SIG-M5 treated with dmso at 0.1 percent for 504 hours (cell line): ENCODE measurements around the gene PHLDB3.
"Not testable (repeated sequence)": the region's sequence is repeated elsewhere in the genome, so short reads cannot be mapped to it uniquely, and the experiment has no call there.

ENCODE experiments used
- DNase-seq: peaks from one replicate; lab custom pipeline; 2025; ENCODE audit not compliant: unreplicated experiment; lab: John Stamatoyannopoulos, UW

PHLDB3 gene

DNA sequence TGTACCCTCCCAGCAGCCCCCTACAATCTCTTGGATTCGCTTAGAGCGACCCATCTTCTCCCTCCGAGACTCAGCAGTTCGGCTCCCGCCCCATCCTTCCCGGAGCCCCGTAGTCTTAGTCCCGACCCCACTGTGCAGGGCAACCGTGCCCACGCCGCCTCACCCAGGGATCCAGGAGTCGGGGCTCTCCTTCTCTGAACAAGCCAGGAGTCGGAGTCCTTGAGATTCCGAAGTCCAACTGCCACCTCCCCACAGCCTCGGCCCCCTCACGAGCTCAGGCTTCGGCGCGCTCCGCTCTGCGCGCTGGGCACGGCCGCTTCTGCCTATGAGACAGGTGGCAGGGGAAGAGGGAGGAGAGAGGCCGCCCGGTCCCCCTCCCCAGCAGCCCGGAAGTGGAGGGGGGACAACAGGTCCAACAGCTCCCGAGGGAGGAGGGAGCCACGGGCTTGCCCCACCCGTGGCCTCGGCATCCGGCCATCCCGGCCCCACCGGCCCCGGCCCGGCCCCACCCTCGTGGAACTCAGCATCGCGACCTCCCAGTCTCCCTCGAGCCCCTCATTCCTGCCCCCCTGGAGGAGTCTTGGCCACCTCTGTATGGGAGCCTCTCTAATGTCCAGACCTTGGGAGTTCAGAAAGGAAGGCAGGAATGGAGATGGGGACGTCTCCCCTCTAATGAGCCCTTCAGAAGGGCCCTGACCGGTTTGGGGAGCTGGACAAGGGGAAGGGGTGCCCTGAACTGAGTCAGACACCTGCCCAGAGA, at the start of gene PHLDB3:
TSS of gene PHLDB3 (minus strand) at position 321 of the 760 bp plus-strand sequence. CDS start 628 bp downstream, outside the sequence.
- DNase-seq: no peak

DNA sequence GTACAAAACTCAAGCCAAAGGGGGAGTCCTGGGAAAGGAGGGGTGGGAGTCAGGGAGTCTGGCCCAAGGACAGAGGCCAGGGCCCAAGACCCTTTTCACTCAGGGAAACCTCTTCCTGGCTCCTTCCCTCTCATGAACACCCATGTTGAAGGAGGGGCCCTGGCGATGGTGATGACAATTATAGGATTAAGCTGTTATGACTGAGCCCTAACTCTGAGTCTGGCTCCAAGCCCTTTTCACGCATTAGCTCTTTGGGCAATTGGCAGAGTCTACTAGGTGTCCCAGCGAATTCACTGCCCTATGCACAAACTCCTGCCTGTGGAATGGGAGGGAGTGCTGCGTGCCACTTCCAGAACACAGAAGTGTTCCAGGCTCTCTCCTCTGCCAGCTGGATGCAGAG, 49.1 kb upstream of the PHLDB3 start:
- no peak for DNase-seq

DNA sequence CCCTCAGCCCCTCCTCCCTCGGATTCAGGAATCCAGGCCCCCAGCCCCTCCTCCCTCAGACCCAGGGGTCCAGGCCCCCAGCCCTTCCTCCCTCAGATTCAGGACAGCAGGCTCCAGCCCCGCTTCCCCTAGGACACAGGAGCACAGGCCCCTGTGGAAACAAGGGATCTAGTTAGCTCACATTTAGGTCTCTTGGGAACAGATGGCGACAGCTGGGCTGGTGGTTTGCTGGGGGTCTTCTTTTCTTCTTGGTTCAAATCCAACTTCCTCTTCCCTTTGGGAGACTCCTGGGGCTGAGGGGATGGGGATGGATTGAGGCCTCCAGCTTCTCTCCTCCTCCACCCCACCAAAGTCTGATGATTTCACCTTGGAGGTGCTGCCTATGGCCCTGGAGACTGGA, 48.1 kb upstream of the PHLDB3 start:
- no peak for DNase-seq

DNA sequence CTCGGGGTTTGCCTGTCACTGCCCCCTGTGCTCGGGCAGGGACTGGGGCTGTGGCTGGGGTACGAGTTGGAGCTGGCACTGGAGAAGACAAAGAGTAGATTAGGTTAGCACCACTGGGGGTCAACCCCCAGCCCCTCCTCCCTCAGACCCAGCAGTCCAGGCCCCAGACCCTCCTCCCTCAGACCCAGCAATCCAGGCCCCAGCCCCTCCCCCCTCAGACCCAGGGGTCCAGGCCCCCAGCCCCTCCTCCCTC, 47.6 kb upstream of the PHLDB3 start:
- DNase-seq: no peak

DNA sequence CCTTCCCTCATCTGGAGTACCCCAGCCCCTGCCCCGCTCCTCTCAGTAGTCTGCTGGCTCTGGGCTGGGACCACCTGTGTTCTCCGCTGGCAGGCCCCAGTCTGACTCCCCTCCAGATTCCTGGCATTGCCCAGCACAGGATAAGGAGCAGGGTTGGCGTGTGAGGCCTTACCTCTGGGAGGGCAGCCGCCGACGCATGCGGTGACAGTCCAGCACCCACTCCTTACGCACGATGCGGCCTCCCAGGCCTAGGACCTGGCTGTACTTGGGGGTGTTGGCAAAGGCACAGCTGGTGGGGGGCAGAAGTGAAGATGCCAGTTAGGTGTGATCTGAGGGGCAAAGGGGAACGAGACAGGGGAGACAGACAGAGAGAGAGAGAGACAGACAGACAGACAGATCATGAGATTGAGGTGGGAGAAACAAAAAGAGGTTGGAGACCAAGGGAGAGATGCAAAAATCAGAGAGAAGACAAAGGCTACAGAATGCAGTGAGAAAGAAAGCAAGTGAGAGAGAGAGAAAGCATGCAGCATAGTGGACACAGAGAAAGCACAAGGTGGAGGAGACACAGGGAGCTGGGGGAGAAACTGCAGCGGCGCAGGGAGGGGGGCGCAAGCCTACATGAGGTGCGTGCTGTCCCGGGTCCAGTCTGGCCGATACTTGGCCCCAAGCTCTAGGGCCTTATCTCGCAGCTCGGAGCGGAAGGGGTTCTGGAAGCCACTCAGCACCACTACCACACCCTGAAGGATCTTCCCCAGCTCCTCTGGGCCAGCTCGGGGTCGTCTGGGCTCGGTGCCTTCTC, 47.1 kb upstream of the PHLDB3 start:
- no peak for DNase-seq

DNA sequence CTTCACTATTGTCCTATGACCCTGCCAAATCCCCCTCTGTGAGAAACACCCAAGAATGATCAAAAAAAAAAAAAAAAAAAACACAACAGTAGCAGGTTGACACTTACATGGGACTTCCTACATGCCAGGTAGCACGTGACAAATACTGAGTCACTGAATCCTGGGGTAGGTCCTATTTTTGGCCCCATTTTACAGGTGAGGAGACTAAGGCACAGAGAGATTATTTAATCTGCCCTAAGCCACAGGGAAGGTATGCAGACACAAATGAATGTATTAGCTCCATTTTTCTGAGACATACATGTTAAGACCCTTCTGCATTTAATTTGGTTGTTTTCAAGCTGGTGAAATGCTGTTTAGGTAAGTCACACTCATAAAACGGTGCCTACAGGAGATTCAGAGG, 44.2 kb upstream of the PHLDB3 start:
- DNase-seq: no peak

DNA sequence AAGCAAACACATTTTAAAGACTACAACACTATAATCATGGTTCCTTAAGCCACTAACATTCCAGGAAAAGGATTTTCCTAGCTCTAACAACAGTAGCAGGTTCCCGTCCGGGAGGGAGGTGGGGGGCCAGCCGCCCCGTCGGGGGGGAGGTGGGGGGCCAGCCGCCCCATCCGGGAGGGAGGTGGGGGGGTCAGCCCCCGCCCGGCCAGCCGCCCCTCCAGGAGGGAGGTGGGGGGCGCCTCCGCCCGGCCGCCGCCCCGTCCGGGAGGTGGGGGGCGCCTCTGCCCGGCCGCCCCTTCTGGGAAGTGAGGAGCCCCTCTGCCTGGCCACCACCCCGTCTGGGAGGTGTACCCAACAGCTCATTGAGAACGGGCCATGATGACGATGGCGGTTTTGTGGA, 43.4 kb upstream of the PHLDB3 start:
- not testable (repeated sequence) for DNase-seq

DNA sequence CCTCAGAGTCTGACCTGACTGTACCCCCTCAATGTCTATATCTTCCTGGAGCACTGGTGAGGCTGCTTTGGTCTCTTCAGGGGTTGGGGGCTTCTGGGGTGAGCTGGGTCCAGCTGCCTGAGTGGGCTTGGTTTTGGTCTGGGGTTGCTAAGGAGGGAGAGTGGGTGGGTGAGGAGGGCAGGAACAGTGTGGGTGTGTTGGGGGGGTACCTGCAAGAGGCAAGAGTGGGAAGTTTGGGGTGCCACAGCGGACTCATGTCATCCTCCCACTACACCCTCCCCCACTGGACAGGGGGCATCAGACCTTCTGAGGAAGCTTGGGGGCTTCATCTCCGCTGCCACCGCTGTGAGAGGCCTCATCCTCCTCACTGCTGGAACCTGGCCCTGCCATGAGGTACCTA, 42.0 kb upstream of the PHLDB3 start:
- DNase-seq: no peak

DNA sequence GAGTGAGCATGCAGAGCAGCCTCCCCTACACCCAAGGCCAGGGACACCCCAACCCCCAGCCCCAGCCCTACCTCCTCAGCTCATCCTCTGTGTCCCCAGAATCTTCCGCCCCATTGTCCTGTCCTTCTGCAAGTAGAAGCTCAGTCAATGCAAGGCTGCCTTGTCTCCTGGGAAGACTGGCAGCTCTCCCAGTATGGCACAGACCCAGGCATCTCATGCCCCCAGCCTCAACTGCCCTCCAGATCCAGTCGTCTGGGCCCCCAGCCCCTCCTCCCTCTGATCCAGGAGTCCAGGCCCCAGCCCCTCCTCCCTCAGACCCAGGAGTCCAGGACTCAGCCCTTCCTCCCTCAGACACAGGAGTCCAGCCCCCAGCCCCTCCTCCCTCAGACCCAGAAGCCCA, 41.4 kb upstream of the PHLDB3 start:
- no peak for DNase-seq

DNA sequence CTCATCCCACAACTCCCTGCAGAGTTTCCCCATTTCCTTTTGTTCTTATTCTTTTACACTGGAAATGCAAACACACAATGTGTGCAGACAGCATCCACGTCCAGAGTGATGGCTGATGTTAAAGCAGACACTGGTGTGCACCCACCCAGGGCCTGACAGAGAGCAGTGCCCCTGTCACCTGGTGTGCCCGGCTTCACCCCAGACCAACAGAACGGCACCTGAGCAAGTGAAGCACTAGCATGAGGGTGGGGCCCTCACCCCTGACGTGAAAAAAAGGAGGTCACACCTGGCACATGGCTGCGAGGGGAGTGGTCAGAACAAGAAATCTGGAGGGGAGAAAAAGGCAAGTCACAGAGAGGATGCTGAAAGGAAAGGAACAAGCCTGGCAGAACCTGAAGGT, 40.7 kb upstream of the PHLDB3 start:
- no peak for DNase-seq

DNA sequence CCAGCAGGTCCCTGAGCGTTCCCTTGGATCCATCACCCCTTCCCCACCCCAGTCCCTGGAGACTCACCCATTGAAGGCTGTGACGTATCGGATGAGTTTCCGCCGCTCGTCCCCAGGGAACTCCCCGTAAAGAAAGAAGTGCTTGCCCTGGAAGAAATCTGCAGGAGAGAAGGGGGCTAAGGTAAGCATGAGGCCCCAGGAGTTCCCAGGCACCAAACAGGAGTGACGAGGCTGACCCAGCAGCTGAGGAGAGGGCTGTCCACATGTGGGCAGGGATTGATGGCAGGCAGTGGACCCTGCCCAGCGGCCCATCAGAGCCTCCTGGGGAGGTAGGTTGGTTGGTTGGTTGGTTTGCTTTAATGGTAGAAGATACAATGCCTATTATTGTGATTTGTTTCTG, 39.5 kb upstream of the PHLDB3 start:
- DNase-seq: no peak

DNA sequence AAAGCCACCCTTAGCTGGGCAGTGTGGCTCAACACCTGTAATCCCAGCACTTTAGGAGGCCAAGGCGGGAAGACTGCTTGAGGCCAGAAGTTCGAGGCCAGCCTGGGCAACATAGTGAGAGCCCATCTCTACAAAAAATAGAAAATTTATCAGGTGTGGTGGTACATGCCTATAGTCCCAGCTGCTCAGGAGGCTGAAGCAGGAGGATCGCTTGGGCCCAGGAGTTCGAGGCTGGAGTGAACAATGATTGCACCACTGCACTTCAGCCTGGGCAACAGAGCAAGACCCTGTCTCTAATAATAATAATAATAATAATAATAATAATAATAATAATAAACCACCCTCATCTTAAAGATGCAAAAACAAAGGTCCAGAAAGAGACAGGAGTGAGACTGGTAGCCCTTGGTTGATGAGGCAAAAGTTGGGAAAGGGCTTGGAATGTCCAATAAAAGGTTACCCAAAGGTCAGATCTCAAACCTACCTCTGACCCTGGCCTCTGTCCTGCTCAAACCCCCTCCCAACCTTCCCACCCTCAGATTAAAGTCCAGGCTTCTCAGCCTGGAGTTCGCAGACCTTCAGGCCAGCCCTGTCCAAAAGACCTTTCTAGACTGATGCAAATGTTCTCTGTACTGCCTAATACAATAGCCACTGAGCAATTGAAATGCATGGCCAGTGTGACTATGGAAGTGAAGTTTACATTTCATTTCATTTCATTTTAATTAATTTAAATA, 37.5 kb upstream of the PHLDB3 start:
- no peak for DNase-seq

DNA sequence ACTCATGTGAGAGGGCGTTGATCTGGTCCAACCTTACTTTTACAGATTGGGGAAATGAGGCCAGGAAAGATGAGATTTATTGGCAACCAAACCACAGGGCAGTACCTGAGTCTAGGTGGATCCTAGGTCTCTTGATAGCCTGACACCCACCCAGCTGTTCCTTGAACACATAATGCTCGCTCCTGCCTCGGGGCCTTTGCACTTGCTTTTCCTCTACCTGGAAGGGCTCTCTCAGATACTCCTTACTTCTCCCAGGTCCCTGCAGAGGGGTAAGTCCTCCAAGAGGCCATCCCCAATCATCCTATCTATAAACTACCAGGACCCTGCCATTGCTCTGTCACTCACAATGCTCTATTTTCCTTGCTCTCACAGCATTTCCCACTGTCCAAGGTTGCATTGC, 35.8 kb upstream of the PHLDB3 start:
- DNase-seq: no peak

DNA sequence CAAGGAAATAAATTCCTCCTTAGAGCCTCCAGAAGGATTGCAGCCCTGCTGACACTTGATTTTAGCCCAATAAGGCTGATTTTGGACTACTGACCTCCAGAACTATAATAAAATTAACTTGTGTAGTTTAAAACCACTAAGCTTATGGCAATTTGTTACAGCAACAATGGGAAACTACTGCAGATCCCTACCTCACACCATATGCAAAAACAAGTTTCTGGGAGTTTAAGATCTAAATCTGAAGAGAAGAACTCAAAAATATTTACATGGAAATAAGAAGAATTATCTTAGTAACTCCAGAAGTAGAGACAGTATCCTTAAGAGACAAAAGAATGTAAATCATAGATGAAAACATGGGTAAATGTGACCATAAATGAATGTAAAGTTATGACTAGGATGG, 34.4 kb upstream of the PHLDB3 start:
- DNase-seq: no peak

DNA sequence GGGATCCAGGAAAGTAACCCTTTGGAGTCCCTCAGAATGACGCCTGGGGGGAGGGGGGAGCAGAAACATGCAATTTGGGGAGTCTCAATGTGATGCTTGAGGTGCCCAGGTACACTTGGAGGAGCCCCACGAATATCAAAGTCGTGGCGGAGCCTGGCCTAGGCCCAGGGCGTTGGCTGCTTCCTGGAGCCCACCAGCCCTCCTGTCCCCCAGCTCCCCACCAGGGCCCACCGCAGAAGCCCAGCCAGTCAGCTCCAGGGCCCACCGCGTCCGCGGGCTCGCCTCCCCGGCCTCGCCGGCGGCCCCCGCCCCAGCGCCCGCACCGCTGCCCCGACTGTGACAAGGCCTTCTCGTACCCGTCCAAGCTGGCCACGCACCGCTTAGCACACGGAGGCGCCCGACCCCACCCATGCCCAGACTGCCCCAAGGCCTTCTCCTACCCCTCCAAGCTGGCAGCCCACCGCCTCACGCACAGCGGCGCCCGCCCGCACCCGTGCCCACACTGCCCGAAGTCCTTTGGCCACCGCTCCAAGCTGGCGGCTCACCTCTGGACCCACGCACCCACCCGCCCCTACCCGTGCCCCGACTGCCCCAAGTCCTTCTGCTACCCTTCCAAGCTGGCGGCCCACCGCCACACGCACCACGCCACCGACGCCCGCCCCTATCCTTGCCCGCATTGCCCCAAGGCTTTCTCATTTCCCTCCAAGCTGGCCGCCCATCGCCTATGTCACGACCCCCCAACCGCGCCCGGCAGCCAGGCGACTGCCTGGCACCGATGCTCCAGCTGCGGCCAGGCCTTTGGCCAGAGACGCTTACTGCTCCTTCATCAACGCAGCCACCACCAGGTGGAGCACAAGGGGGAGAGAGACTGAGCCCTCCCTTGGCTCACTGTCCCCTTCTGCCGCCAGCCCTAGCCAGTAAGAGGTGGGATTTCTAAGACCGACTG, 30.5 kb upstream of the PHLDB3 start:
- no peak for DNase-seq

DNA sequence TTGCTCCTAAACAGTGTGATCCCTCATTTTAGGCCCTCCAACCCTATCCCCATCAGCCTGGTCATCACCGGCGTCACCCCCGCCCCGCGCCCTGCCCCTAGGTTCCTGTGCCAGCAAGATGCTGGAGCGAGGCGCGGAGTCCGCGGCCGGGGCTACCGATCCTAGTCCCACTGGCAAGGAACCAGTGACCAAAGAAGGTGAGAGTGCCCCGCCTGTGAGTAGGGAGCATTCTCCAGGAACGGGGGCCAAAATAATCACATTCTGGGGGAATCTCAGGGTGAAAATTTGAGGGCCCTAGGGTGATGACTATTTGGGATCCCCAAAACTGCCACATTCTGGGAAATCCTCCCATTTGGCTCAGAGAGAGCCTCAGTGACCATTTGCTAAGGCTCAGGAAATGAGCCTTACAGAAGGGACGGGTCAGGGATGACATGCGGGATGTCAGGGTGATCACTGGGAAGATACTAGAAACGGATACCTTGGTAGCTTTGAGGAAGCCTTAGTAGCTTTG, 29.8 kb upstream of the PHLDB3 start:
- DNase-seq: no peak

DNA sequence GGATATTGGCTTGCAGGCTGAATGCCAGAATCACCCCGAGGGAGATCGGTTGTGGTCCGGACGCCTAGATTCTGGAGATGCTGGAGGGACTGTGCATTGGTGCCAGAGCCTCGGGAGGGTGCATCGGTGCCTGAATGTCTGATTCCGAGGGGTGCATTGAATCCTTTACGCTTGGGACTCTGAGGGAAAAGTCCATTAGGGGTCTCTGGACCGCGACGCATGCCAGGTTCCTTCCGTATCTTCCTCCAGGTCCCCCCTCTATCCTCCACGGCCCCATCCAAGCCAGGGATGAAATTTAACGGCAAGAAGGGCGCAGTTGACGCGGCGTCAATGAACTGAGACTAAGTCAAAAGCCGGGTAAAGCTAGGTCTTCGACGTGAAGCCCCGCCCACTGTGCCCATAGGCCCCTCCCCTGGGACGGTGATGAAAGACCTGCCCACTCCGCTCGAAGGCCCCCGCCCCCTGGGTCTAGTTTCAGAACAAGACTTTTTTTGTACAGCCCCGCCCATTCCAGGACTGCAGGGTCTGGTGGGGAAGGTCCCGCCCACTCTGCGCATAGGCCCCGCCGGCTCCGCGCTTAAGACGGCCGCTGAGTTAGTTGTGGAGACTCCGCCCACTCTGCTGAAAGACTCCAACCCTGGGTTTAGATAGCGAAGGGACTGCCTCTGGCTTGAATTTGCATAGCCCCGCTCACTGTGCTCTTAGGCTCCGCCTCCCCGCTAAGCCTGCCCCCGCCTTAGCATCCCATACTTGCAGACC, 29.2 kb upstream of the PHLDB3 start:
- DNase-seq: peak; percentile 99

DNA sequence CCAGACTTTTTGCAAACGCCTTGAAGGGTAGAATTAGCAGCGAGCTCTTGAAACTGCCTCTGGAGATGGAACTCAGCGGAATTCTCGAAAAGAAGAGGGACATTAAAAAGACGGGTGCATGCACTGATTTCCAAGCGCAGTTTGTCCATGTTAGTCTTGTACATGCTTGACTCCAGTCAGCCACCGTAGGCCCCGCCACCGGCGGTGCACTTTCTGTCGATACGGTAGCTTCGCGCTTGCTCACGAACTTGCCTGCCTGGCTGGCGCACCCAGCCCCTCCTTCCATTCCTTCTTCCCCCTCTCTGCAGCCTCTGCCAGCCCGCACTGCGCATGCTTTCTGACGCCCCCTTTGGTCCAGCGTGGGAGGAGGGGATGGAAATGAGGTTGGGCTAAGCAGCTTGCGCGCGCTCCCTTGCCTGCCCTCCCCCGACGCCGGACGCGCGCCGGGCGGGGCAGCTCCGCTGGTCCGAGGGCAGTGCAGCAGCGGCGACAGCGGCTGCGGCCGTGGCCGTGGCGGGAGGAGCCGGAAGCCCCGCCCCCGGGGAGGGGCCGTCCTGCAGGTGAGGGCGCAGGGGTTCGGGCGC, 28.5 kb upstream of the PHLDB3 start, which contains the start of gene ZNF575:
TSS of gene ZNF575 (plus strand) at position 227 of the 584 bp plus-strand sequence. CDS start 1,235 bp downstream, outside the sequence.
- peak; percentile 90 for DNase-seq

DNA sequence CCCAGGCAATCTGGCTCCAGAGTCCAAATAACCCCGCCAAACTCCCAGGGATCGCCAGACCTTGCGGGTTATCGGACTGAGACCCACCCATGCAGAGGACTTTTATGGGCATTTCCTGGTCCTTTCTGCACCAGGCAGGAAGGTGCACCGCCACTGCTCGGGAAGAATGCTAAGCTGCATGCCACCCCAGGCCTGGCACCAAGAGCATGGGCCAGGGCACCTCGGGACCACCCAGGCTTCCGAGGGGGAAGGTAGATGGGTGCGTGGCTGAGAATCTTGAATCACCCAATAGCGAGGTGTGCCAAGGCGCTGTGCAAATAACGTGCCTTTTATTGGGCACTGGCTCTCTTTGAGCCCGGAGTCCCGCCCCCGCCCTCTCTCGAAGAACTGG, 28.0 kb upstream of the PHLDB3 start:
- peak; percentile 53 for DNase-seq
